HG02870 (cell line): ENCODE results near the gene NPVF.
A peak's percentile ranks its signal among the peaks of the same experiment; 100 is the strongest.

ENCODE experiments used
- ATAC-seq: cut with Tn5 transposase; IDR thresholded peaks from one replicate; pipeline ENCODE4 v1.9.1; 2021; ENCODE audit warnings: mild to moderate bottlenecking, moderate library complexity; ENCODE audit not compliant: unreplicated experiment

The NPVF gene

DNA sequence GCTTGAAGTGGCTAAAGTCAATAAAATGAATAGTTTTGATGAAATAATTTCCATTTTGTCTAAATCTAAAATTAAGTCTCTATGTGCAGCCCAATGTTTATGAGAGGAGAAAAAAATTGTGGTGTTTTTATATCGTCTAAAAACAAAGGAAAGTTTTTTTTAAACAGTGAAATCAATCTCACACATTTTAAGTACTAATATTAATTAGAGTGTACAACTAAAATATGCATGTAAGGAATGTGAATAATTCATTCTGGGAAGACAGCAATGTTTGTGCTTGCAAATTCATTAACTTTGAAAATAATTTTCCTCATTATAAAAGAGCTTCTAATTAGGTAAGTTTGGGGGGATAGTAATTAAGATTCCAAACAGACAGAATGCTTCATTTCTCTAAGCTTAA, at the start of gene NPVF:
Gene NPVF (minus strand): TSS at position 101 of the 400 bp plus-strand sequence. CDS start 47 bp downstream, at position 54.
- no peak for ATAC-seq

GRCh38 chr7:25272265-25272664, 44.0 kb upstream of the NPVF start:
- no peak for ATAC-seq

DNA sequence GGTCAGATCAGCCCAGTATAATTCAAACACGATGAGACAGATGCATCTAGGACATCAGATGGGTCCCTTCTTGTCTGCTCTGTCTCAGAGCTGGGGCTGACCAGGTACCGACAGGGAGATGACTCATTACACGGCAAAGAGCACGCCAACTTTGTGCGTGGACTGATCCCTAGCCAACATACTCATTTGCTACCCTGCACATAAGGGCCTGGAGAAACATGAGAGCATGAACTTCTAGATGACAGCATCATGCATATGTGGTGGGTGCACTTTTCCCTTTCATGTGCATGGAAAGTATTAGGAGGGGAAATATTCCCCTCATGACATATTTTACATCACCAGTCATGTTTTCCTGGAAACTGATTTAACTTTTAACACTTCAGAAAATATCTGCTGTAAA, 35.1 kb upstream of the NPVF start:
- ATAC-seq, result no peak

- ATAC-seq, result no peak
Observed at GRCh38 chr7:25262586-25262985, 34.3 kb upstream of the NPVF start.

- no peak for ATAC-seq
Observed at GRCh38 chr7:25261545-25262140, 33.4 kb upstream of the NPVF start.

GRCh38 chr7:25260862-25261494, 32.7 kb upstream of the NPVF start:
- no peak for ATAC-seq

- ATAC-seq, result peak; percentile 74
Observed at GRCh38 chr7:25259487-25260243, 31.4 kb upstream of the NPVF start.

DNA sequence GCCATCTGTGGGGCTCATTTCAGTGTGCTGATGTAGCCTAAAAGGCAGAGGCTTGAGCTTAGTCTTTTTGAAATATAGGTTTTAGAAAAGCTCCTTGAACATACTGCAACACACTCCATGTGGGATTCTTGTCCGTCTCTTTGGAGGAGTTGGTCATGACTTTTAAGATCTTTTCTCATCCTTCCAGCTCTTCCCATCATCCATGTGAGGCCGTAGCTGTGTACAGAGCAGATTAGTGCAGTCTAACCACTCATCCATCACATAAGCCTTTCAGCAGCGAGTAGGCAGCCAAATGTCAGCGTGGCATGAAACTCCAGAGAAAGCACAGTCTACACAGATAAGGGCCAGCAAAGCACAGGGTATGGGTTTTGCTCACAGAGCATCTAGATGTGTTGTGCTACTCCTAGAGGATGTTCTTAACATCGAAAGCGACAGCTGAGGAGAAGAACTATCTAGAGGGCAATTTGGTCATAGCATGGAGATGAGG, 28.1 kb upstream of the NPVF start:
- no peak for ATAC-seq

DNA sequence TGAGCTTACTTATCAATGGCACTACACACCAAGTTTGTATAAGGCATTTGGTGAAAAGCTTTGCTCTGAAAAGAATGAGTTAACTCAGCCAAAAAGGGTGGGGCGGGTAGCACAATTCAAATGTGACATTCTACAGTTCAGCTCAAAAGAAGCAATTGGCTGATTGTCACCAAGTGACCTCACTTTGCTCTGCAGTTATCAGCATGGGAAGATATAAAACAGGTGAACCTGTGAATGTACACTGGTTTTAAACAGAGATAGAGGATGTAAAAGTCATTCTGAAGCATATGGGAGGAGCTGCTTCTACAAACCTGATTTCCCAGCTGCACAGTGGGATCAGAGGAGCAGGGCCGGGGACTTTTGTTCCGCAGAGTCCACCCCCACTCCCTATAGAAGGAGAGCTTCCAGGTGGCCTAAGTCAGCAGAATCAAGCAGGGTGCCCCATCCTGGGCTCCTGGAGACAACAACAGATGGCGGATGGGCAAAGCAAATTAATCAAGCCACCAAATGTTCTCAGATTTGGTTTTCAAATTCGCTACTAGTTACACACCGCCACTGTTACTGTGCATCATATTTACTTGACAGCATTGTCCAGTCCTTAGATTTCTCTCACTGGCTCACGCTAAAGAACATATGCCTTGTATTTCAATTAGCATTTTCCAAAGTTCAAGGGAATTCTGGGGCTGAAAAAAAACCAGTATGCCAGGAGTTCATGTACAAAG, 27.5 kb upstream of the NPVF start:
- no peak for ATAC-seq

DNA sequence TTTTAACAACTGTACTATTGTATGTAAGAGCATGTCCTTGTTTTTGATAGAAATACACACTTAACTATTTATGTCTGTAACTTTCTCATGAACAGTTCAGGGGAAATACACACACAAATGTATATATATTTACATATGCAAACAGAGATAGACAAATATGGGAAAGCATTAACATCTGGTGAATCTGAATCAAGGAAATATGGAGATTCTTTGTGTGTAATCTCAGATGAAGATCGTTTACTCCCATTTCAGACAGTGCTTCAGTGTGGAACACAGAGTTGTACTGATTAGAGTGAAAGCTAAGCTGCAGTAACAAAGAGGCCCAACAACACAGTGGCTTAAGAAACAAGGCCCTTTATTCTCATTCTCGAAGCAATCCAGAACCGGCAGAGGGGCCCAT, 26.3 kb upstream of the NPVF start:
- no peak for ATAC-seq

DNA sequence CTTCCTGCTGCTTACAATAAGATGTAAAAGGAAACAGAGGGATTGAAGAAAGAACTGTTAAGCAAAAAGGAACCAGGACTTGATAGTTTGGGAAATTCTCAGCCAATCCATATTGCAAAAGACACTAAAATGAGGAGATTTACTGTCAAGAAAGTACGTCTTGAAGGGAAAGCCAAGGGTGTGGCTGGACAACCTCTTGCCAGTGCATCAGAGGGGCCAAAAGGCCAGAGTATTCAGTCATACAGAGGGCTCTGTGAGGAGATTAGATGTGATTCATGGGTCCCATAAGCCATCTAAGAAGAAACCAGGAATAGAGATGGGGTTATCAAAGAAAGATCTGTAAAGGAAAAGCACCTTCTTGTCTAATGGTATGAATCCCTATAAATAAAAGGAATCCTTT, 25.4 kb upstream of the NPVF start:
- ATAC-seq, result no peak

DNA sequence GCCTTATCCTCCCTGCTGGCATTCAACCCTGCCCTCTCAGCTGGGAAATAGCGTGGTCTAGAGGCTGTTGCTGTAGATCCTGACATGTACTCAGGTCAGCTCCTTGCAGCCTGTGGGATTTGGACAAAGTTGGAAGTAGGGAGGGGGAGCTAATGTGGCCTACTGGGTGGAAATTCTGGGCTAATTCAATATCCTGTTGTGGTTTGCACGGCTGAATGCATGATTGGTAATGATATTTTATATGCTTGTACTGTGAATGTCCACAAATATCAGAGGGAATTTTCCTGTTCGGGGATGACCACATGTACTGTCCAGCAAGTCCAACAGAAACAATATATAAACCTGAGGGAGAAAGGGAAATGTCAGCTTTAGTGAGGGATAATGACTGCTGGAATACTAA, 22.1 kb upstream of the NPVF start:
- ATAC-seq, result no peak

- ATAC-seq, result no peak
Observed at GRCh38 chr7:25249772-25250171, 21.5 kb upstream of the NPVF start.

- no peak for ATAC-seq
Observed at GRCh38 chr7:25246306-25246705, 18.0 kb upstream of the NPVF start.

DNA sequence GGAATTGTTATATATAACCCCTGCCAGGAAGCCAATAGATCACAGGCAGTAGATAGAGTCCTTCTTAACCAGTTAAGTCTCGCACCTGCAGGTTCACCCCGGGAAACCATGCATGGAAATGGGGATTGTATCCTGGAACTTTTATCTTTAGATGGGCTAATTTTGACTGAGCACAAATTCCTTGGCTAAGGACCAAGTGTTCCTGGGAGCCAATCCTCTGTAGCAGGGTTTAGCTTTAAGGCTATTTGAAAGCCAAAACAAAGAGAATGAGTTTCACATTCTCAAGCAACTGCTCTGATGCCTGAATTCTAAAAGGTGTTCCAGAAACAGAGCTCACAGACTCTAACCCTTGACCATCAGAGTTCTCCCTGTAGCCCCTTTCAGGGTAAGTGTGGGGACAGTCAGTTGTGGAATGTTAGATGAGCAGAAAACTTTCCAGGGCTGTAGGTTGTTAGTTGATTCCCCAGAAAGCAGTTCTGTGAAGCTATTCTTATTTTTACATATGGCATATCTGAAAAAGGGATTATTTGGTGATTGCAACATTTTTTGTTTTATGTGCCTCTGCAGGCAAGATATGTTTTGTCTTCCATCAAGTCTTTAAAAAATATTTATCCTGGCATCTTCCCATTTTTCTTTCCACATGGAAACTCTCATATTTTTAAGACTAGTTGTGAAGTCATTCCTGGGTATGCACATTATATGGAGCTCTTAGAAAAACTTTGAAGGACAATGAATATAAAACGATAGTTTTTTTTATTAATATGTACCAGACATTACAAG, 16.2 kb upstream of the NPVF start:
- no peak for ATAC-seq

- no peak for ATAC-seq
Observed at GRCh38 chr7:25242678-25243077, 14.4 kb upstream of the NPVF start.

DNA sequence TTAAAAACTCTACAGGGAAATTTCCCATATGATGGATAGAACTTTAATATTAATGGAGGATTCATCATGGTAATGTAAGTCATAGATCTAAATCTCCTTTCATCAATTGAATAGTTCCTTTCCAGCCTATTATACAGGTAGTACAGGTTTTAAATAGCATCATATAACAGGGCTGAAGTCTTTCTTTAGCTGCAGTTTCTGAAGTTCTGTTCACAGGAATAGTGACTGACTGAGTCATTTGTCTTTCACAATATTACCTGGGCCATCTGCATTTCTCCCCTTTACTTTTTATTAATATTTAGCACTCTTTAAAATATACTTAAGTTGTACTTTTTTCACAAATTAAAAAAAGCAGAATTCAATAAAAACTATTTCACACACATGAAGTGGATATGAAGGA, 12.6 kb upstream of the NPVF start:
- ATAC-seq, result no peak

- no peak for ATAC-seq
Observed at GRCh38 chr7:25240340-25240739, 12.1 kb upstream of the NPVF start.

DNA sequence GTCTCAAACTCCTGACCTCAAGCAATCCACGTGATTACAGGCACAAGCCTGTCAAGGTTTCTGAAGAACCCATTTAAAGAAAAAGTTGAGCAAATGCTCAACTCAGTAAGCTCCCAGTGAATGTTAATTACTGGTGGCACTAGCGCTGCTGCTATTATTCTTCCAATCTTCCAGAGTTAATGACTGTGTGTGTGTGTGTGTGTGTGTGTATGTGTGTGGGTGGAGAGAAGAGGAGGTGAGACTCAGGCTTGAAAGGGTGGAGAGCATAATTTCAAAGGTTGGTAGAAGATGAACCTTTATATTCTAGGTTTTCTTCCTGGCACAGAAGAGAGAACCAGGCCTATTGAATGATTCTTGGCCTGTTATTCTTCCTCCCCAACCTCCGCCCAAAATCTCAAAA, 11.6 kb upstream of the NPVF start:
- ATAC-seq, result no peak

- no peak for ATAC-seq
Observed at GRCh38 chr7:25238066-25238725, 9.9 kb upstream of the NPVF start.
